SK-N-SH treated with all-trans-retinoic acid at 6 μM for 48 hours (cell line): Measurements from ENCODE around the gene NOP16.

Source experiments
- ATAC-seq: fragments of 200-7000 bp; cut with Tn5 transposase; 3 replicates; pipeline ENCODE4 v1.9.1; 2020; ENCODE audit warnings: mild to moderate bottlenecking, moderate library complexity
- CREB5 ChIP-seq: fragments of 250-450 bp; sonication (Bioruptor Pico); IDR thresholded peaks from 2 replicates; pipeline ENCODE4 v1.5.1; 2020; ENCODE audit warnings: low read depth, mild to moderate bottlenecking, moderate library complexity
- GLIS3 ChIP-seq: fragments of 250-450 bp; sonication (Bioruptor Pico); IDR thresholded peaks from 2 replicates; pipeline ENCODE4 v1.5.0; 2020; ENCODE audit warnings: mild to moderate bottlenecking, moderate library complexity
- ISL1 ChIP-seq: fragments of 250-450 bp; sonication (Bioruptor Pico); IDR thresholded peaks from 2 replicates; pipeline ENCODE4 v2.1.2; 2022; ENCODE audit warnings: mild to moderate bottlenecking, moderate library complexity
- OSR1 ChIP-seq: fragments of 250-450 bp; sonication (Bioruptor Pico); IDR thresholded peaks from 2 replicates; pipeline ENCODE4 v1.8.0; 2022; ENCODE audit warnings: moderate library complexity, mild to moderate bottlenecking, inconsistent platforms
- PATZ1 ChIP-seq: fragments of 250-450 bp; sonication (Bioruptor Pico); IDR thresholded peaks from 2 replicates; pipeline ENCODE4 v1.8.0; 2020; ENCODE audit warnings: mild to moderate bottlenecking, moderate library complexity, borderline replicate concordance
- PPARA ChIP-seq: fragments of 250-450 bp; sonication (Bioruptor Pico); IDR thresholded peaks from 2 replicates; pipeline ENCODE4 v1.5.0; 2020; ENCODE audit warnings: mild to moderate bottlenecking, borderline replicate concordance
- RARB ChIP-seq: fragments of 250-450 bp; sonication (Bioruptor Pico); IDR thresholded peaks from 2 replicates; pipeline ENCODE4 v1.8.0; 2021; ENCODE audit warnings: mild to moderate bottlenecking, moderate library complexity
- SNAI2 ChIP-seq: fragments of 250-450 bp; sonication (Bioruptor Pico); IDR thresholded peaks from 2 replicates; pipeline ENCODE4 v1.5.0; 2020; ENCODE audit warnings: mild to moderate bottlenecking, moderate library complexity
- TCF4 ChIP-seq: fragments of 250-450 bp; sonication (Bioruptor Pico); IDR thresholded peaks from 2 replicates; pipeline ENCODE4 v1.8.0; 2021; ENCODE audit warnings: mild to moderate bottlenecking, moderate library complexity, borderline replicate concordance
- TOX ChIP-seq: fragments of 250-450 bp; sonication (Bioruptor Pico); IDR thresholded peaks from 2 replicates; pipeline ENCODE4 v1.8.0; 2021; ENCODE audit warnings: mild to moderate bottlenecking, moderate library complexity, borderline replicate concordance
- ZC3H10 ChIP-seq: fragments of 250-450 bp; sonication (Bioruptor Pico); IDR thresholded peaks from 2 replicates; pipeline ENCODE4 v1.5.1; 2021; ENCODE audit warnings: mild to moderate bottlenecking, moderate library complexity
- ZFP3 ChIP-seq: fragments of 250-450 bp; sonication (Bioruptor Pico); IDR thresholded peaks from 2 replicates; pipeline ENCODE4 v1.5.0; 2020; ENCODE audit warnings: mild to moderate bottlenecking, moderate library complexity
- ZFP30 ChIP-seq: fragments of 450-650 bp; formaldehyde crosslinking; IDR thresholded peaks from 2 replicates; pipeline ENCODE4 v1.5.0; 2022; ENCODE audit warnings: mild to moderate bottlenecking, moderate library complexity
- ZNF565 ChIP-seq: fragments of 450-650 bp; formaldehyde crosslinking; conservative IDR thresholded peaks from 2 replicates; pipeline ENCODE4 v1.5.0; 2020; ENCODE audit warnings: low read depth, mild to moderate bottlenecking, moderate library complexity
- ZNF70 ChIP-seq: fragments of 450-650 bp; formaldehyde crosslinking; IDR thresholded peaks from 2 replicates; pipeline ENCODE4 v1.5.0; 2020; ENCODE audit warnings: mild to moderate bottlenecking, moderate library complexity
- ZNF8 ChIP-seq: fragments of 450-650 bp; formaldehyde crosslinking; IDR thresholded peaks from 2 replicates; pipeline ENCODE4 v1.5.0; 2020; ENCODE audit warnings: mild to moderate bottlenecking, moderate library complexity
- TF ChIP-seq, protein P1 (sequence below): fragments of 250-450 bp; sonication (Bioruptor Pico); IDR thresholded peaks from 2 replicates; pipeline ENCODE4 v1.8.0; 2021; ENCODE audit warnings: low read depth, mild to moderate bottlenecking, moderate library complexity, borderline replicate concordance
- TF ChIP-seq, protein P2 (sequence below): fragments of 250-450 bp; sonication (Bioruptor Pico); IDR thresholded peaks from 2 replicates; pipeline ENCODE4 v1.5.1; 2021; ENCODE audit warnings: mild to moderate bottlenecking, moderate library complexity

NOP16 gene

DNA sequence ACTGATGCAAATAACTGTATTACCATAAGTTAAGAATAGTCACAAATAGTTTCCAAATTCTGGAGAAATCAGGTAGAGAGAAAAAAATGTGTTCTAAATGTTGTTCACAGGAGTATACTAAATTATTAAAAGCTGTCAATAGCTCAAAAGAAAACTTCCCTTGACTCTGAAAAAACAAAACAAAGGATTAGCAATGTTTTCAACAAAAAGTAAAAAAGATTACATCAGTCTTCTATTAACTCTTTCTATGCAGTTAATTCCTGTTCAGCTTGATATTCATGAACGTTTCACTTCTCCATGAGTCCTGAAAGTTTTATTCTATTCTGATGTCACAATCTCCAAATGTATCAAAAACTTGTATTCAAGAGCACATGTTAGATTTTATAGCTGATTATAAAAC lies 37.4 kb upstream of the NOP16 start:
- ATAC-seq = no peak
- TF ChIP-seq, protein P1, sequence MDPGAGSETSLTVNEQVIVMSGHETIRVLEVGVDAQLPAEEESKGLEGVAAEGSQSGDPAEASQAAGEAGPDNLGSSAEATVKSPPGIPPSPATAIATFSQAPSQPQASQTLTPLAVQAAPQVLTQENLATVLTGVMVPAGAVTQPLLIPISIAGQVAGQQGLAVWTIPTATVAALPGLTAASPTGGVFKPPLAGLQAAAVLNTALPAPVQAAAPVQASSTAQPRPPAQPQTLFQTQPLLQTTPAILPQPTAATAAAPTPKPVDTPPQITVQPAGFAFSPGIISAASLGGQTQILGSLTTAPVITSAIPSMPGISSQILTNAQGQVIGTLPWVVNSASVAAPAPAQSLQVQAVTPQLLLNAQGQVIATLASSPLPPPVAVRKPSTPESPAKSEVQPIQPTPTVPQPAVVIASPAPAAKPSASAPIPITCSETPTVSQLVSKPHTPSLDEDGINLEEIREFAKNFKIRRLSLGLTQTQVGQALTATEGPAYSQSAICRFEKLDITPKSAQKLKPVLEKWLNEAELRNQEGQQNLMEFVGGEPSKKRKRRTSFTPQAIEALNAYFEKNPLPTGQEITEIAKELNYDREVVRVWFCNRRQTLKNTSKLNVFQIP = no peak
- no peak for TF ChIP-seq OSR1 (CRISPR knock-in tag)
- TF ChIP-seq ZNF70 (CRISPR knock-in tag) = no peak
- no peak for TF ChIP-seq ZFP30 (CRISPR knock-in tag)
- no peak for TF ChIP-seq GLIS3 (CRISPR knock-in tag)
- TF ChIP-seq RARB (CRISPR knock-in tag) = no peak
- no peak for TF ChIP-seq ZNF8 (CRISPR knock-in tag)
- no peak for TF ChIP-seq TCF4 (CRISPR knock-in tag)
- no peak for TF ChIP-seq ZC3H10

DNA sequence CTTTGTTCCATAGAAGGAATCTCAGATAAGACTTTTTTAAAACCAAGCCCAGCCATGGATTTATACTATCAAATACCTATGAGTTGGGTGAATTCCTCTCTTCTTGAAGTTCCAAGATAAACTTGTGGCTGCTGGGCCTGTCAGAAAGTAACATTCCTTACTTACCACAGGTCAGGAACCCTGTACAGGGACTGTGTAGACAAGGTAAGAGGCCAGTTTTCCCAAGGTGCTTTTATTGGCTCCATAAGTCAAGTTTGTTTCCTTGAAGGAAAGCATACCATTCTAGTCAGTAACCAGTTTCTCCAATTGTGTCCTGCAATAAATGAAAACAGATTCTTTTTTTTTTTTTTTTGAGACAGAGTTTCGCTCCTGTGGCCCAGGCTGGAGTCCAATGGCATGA lies 36.7 kb upstream of the NOP16 start:
- TF ChIP-seq, protein P2, sequence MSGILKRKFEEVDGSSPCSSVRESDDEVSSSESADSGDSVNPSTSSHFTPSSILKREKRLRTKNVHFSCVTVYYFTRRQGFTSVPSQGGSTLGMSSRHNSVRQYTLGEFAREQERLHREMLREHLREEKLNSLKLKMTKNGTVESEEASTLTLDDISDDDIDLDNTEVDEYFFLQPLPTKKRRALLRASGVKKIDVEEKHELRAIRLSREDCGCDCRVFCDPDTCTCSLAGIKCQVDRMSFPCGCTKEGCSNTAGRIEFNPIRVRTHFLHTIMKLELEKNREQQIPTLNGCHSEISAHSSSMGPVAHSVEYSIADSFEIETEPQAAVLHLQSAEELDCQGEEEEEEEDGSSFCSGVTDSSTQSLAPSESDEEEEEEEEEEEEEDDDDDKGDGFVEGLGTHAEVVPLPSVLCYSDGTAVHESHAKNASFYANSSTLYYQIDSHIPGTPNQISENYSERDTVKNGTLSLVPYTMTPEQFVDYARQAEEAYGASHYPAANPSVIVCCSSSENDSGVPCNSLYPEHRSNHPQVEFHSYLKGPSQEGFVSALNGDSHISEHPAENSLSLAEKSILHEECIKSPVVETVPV (CRISPR knock-in tag) = no peak
- TF ChIP-seq PPARA (CRISPR knock-in tag) (no peak), ZNF70 (CRISPR knock-in tag) (no peak), GLIS3 (CRISPR knock-in tag) (no peak), OSR1 (CRISPR knock-in tag) (no peak), ZNF8 (CRISPR knock-in tag) (no peak), ZNF565 (no peak), CREB5 (no peak)
- TF ChIP-seq, protein P1 = no peak
- no peak for ATAC-seq

DNA sequence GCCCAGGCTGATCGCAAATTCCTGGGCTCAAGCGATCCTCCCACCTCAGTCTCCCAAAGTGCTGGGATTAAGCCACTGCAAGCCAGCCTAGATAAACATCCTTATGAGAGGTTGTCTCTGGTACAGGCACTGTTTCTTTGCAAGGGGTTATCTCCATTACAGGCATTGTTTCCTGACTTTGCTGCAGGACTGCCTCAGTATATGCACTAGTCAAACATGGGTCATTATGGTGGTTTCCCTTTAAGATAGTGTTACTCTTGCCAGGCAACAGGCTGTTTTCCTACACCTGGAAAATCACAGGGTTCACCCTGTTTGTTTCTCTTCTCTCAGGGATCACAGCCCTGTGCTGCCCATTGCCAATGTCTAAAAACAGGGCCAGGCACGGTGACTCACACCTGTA lies 35.8 kb upstream of the NOP16 start:
- ATAC-seq = no peak
- TF ChIP-seq ZFP3 (CRISPR knock-in tag) = no peak
- no peak for TF ChIP-seq ISL1 (CRISPR knock-in tag)

GRCh38 chr5:176420972-176421544 lies 32.7 kb upstream of the NOP16 start:
- TF ChIP-seq ZFP30 (CRISPR knock-in tag) = no peak
- no peak for TF ChIP-seq OSR1 (CRISPR knock-in tag)
- no peak for TF ChIP-seq SNAI2 (CRISPR knock-in tag)
- TF ChIP-seq, protein P2 (CRISPR knock-in tag) = no peak
- no peak for TF ChIP-seq TOX (CRISPR knock-in tag)
- no peak for TF ChIP-seq GLIS3 (CRISPR knock-in tag)
- TF ChIP-seq ISL1 (CRISPR knock-in tag) = no peak
- TF ChIP-seq, protein P1 = no peak
- no peak for TF ChIP-seq ZC3H10
- TF ChIP-seq PATZ1 (CRISPR knock-in tag) = no peak
- no peak for TF ChIP-seq ZNF8 (CRISPR knock-in tag)
- no peak for ATAC-seq
